T follicular helper cell (primary cell): Measurements from ENCODE around the gene C19orf73.
A peak's percentile ranks its signal among the peaks of the same experiment; 100 is the strongest.

ENCODE experiments used
- DNase-seq: peaks from one replicate; pipeline ENCODE4 v3.0.0-alpha.2; 2020; ENCODE audit warnings: low read depth
- total RNA-seq, 2 experiments: gene quantifications; one replicate each; lab custom pipeline; 2026; lab: John Stamatoyannopoulos, UW

Gene C19orf73, protein sequence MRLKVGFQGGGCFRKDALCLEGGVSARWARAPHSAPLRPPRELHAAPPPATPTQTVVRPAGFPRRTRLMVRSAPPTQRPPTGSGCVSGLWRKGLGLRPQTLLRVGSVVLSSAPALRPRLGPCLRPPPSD
- 0.61 to 0.72 reads per million in 2 experiments for total RNA-seq

DNA sequence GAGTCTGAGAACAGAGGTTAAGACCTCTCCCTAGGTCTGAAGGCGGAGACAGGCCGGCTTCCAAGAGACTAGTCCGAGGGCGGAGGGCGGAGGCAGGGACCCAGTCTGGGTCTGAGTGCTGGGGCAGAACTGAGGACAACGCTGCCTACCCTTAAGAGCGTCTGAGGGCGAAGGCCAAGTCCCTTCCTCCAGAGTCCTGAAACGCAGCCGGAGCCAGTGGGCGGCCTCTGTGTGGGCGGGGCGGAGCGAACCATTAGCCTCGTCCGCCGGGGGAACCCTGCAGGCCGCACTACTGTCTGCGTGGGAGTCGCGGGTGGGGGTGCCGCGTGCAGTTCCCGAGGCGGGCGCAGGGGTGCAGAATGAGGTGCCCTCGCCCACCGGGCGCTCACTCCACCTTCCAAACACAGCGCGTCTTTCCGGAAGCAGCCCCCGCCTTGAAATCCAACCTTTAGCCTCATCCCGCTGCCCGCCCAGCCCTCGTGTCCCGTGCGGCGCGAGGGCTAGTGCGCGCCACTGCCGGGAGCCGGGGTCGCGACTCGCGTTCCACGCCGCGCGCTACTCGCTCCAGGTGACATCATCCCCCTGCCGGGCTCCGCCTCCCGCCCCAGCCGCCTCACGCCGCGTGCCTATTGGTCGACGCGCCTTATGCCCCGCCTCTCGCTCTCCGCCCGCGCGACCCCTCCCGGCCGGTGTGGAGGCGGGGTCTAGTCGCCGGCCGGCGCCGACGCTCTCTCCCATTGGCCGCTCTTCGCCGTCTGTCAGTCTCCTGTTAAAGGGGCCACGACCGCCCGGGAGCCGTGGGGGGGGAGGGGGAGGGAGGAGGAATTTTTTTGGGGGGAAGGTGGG lies at the start of gene C19orf73:
Gene C19orf73 (minus strand): TSS at position 579 of the 846 bp plus-strand sequence. CDS start 121 bp downstream, at position 458.
- DNase-seq, result peak; percentile 93

DNA sequence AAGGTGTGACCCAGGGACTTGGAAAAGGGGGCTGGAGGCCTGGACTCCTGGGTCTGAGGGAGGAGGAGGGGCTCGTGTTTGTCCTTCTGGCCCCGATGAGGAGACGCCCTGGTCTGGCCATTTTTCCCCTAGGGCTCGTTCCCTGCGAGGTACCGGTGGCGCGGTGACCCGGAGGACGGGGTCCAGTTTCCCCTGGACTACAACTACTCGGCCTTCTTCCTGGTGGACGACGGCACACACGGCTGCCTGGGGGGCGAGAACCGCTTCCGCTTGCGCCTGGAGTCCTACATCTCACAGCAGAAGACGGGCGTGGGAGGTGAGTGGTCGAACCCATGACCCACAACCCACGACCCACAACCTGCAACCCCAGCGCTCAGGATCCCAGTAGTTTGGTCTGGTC lies 49.5 kb upstream of the C19orf73 start:
- DNase-seq, result no peak

DNA sequence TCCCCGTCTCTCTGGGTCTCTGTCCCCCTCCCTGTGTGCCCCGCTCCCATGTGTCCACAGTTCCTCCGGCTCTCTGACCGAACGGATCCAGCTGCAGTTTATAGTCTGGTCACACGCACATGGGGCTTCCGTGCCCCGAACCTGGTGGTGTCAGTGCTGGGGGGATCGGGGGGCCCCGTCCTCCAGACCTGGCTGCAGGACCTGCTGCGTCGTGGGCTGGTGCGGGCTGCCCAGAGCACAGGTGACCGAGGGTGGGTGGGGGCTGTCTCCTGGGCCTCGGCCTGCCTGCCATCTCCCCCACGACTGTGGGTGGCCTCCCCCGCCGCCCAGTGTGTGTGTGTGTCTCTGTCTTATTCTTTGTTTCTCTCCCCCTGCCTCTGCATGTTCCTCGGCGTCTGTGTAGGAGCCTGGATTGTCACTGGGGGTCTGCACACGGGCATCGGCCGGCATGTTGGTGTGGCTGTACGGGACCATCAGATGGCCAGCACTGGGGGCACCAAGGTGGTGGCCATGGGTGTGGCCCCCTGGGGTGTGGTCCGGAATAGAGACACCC lies 49.0 kb upstream of the C19orf73 start:
- no peak for DNase-seq

DNA sequence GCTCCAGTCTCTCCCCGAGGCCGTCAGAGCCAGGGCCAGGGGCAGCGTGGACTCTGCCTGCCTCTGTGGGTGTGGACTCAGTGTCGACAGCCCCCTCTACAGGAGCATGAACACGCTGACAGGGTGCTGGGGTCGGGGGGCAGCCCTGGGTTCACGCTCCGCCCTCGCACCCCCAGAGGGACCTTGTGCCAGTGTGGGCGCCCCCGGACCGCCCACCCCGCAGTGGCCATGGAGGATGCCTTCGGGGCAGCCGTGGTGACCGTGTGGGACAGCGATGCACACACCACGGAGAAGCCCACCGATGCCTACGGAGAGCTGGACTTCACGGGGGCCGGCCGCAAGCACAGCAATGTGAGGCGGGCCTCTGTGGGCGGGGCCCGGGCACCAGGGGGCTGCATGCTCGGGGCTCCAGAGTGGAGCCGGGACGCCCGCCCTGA lies 46.9 kb upstream of the C19orf73 start:
- no peak for DNase-seq

DNA sequence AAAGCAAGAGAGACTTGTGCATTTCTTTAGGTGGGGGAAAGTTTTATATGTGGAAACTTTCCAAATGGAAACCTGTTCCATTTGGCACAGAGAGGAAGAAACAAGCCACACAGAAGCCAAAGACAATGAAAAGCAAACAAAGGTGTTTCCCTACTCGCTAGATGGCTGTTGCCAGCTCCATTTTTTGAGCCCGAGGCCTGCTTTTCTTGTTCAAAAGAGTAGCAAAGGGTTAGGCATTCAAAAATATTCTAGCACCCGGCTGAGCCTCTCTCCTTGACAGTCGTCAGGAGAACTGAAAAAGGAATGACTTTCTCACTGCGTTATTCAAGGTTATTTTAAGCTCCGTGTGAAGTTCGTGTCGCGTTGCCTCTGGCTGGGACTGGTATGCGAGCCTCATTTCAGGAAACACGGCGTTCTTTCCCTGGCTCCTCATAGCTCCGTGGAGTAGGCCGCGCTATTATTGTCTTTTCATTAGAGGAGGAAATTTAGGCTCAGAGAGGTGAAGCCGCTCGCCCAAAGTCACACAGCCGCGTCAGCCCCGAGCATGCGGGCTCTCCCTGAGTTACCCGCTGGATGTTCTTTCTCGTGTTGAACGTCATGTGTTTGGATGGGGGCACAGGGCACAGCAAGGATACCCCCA lies 46.3 kb upstream of the C19orf73 start:
- DNase-seq, result no peak

DNA sequence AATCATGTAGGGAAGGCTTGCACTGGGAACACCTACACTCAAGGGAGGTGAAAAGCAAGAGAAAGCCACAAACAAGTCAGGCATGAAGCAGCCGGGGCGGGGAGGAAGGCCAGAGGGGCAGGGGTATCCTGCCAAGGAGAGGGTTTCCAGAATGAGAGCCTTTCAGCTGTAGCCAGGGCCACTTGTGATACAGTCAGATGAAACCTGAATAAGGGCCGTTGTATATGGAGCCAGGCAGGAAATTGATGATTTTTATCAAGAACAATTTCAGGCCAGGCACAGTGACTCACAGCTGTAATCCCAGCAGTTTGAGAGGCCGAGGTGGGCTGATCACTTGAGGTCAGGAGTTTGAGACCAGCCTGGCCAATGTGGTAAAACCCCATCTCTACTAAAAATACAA lies 43.0 kb upstream of the C19orf73 start:
- no peak for DNase-seq

DNA sequence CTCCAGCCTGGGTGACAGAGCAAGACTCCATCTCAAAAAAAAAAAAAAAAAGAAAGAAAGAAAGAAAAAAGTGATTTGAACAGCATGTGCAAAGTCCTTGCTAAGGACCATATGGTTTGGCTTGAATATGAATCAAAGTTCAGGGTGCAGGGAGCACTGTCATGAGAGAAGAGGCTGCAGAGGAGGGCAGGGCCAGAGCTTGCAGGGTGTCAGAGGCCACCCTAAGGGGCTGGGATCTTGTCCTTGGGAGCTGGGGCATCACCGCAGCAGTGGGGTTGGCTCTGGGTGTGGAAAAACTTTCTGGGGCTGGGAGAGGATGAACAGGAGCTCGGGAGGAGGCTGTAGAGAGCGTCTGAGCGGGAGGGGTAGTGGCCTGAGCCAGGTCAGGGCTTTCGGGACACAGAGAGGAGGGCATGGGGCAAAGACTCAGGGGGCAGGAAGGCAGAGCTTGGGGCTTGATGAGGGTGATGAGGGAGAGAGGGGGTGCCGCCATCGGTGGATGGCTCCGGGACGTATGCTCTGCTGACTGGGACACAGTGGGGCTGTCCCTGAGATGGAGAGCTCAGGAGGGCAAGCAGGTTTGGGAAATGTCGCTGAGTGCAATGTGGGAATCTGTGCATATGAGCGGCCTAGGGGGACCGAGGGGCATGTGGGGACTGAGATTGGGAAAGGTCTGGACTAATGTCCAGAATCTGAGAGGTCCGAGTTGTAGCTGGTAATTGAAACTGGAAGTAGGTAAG lies 41.7 kb upstream of the C19orf73 start:
- DNase-seq, result no peak

DNA sequence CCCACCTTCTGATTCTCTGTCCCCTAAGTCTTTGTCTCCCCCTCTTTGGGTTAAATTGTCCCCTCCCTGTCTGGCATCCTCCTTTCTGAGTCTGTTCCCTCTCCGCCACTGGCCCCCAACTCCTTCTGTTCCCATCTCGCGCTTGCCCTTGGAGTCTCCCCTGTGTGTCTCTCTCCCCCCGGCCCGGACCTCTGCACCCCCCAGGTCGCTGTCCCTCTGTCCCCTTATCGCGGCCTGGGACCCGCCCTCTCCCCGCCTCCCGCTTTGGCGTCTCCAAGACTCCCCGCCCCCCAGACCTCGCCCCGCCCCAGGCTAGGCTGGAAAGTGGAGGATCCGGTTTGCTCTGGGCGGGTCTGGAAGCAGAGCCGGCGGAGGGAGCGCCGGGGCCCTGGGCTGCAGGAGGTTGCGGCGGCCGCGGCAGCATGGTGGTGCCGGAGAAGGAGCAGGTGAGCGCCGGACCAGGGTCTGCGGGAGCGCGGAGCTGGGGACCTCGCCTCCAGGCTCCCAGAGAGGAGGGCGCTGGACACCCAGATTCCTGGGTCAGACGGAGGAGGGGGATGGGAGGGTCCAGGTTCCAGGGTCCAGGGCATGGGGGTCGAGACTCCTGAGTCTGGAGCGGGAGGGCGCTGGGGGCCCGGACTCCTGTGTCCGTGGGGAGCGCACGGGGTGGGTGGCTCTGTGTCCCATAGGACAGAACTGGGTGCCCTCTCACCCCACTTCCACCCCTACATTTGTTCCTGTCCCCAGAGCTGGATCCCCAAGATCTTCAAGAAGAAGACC lies 38.7 kb upstream of the C19orf73 start, which contains the start of gene TRPM4:
Gene TRPM4 (plus strand): TSS at position 348 of the 780 bp plus-strand sequence. CDS start 75 bp downstream, at position 423.
- no peak for DNase-seq

DNA sequence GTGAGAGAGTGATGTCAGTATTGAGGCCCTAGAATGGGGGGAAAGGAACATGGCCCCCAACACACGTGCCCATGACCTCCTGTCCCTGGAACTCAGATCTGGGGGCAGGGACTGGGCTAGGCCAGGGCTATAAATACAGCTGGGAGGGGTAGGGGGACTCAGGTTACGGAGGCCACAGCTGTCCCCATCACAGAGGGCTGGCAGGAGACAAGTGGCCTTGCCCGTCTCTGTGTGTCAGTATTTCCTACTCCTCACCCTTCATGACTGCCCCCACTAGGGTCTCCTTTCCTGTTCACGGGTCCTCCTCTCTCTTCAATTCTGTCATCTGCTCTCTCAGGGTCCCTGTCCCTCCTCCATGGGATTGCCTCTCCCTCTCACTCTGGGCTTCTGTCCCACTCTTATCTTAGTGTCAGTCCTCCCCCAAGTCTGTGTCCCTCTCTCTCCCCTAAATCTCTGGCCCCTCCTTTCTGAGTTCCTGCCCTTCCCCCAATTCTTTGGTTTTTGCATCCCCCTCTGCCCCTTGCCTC lies 36.9 kb upstream of the C19orf73 start:
- DNase-seq, result no peak

DNA sequence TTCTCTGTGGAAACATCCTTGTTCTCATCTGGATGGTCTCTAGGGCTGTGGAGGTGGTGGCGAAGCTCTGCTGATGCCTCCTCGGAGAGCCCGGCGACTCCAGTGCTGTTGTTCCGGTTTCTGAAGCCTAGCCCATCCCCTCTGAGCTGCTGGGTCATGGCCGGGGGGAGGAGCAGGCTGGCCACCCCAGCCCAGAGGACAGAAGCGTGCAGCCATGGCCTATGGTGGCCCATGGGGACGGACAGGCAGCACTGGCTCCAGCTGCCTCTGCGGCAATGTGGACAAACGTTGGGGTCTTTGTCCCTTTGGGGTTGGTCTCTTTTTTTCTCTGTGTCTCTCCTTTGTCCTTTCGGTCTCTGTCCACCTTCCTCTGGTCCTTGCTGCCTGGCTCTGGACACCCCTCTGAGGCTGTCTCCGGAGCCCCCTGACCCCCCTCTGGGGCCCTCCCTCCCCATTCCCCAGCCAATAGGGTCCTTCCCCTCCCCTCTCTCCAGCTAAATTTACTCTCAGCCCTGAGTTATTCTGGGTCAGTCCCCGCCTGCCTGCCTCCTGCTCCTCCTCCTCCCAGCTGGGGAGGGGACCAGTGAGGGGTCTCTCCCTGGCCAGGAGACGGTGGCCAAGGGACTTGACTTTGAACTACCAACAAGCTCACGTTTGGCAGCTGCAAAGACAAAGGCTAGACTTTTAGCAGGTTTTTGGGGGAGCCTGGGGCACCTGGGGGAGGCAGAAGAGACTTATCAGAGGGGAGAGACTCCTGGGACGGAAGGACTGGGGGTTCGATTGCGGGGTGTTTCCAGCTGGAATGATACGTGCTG lies 36.3 kb upstream of the C19orf73 start, which contains the start of gene HRC:
Gene HRC (minus strand): TSS at position 392 of the 815 bp plus-strand sequence. CDS start 159 bp downstream, at position 233.
- no peak for DNase-seq

DNA sequence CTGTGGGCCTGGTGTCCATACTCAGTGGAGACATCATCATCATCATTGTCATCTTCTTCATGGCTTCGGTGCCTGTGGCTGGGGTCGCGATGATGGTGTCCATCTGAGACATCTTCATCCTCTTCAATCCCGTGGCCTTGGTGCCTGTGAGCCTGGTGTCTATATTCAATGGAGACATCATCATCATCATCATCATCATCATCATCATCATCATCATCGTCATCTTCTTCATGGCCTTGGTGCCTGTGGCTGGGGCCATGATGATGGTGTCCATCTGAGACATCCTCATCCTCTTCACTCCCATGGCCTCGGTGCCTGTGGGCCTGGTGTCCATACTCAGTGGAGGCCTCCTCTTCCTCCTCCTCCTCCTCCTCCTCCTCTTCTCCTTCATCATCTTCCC lies 35.3 kb upstream of the C19orf73 start:
- no peak for DNase-seq

DNA sequence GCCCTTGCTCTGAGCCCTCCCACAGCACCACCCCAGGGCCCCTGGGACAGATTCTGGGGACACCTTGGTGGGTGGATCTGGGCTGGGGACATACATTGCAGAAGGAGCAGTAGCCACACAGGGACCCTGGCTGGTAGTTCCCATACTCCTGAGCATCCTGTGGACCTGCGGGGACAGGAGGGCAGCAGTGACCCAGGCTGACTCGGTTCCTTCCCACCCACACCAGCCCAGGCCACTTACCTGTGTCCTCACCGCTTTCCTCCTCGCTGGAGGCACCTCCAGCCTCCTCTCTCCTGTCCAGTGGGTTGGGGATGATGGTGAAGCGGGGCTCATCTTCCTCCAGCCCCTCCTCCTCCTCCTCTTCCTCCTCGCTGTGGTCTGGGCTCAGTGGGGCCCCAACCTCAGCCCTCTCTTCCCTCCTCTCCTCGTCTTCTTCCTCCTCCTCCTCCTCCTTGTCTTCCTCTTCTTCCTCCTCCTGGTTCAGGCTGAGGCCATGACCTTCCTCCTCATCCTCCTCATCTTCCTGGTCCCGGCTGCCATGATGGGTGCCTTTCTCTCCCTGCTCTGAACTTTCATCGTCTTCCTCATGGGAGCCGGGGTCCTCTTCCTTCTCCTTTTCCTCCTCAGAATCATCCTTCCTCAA lies 34.3 kb upstream of the C19orf73 start:
- no peak for DNase-seq

DNA sequence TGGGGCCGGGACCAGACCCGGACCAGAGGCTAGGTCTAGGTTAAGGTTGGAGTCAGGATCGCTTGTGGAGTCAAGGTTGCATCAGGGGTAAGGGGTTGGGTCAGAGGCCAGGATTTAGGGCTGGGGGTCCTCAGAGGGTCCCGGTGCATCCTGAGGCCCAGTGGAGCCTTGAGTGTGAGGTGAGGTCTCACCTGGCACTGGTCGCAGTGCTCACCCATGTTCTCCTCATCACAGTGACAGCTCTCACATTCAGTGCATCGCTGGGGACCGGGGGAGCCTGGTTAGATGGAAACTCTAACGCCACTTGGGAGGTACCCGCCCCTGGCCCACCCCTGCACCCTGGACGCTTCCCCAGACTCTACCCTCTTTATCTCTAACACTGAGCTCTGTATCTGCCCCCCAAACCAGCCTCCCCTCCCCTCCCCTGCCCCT lies 33.2 kb upstream of the C19orf73 start:
- no peak for DNase-seq

DNA sequence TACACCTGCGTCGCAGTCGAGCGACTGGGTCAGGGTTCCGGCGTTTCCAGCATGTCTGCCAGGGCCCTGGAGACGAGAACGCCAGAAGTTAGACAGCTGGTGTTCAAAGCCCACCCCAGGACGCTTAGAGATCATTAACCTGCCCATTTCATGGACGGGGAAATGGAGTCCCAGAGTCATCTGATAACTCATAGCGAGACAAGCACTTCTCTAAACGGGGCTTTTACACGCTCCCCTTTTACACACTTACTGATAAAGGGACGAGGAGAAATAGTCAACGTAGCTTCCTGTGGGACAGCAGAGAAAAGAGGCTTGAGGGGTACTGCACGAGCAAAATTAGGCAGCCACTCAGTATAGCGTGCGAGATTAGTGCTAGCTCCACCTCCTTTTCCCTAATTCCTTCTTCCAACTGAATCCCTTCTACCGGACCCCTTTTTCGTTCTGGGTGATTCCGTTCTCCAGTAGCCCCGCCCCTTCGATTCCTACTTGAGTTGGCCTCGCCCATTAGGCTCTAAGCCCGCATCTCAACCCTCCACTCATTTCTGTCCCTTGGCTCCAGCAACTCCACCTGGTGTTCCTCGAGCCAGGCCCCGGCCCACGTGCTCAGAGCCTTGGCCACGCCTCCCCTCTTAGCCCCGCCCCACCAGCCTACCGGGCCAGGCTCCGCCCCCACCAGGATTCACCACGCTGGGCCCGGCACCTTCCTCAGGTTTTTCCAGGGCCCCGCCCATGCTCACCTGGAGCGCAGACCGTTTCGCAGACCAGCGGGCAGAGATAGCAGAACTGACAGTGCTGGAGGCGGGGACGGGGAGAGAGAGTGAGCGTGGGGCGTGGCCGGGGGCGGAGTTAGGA lies 32.5 kb upstream of the C19orf73 start:
- no peak for DNase-seq

DNA sequence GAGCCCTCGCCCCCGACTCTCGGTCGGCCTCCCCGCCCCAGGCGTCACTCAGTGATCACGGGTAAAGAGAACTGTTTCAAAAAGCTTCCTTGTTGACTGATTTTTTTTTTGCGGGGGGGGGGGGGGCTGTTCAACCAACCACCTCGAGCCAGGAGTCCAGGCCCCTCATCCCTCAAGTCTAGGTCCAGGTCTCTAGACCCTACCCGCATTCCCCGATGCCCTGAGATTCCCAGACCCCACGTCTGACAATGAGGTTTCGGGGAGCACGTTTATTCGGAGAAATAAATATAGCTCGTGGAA lies 32.0 kb upstream of the C19orf73 start:
- DNase-seq, result no peak

DNA sequence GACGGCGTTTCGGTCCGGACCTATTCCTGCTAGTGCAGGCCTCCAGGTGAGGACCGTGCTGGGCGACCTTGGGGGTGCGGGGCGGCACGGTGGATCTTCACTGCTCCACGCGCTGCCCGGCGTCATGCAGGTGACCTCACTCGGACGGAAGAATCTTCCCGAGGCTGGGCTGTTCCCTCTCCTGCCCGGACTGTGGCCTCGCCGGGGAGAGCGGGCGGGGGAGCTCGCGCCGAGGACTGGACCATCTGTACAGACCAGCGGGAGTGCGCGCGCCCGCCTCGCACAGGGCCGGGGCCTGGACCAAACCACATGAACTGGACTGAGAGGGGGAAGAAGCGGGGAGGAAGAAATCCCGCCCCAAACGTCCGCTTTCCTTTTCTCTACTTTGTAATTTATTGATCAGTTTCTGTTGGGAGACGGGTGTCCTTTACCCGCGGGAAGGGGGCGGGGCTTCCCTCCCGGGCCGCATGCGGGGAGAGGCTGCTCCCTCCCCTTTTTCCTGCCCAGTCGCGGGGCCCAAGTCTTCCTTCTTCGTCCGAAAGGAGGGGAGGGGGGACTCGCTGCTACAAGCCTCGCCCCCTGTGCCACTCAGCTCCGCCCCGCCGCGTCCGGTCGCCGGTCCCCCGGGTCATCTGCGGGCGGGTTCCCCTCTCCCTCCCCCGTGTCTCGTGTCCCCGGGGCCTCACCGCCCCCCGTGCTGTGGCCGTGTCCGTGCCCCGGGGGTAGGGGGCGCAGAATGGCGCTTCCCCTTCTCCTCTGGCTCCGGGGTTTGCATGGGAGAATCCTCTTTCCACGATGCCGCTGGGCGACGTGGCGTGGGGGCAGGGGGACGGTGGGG lies 31.4 kb upstream of the C19orf73 start:
- DNase-seq, result no peak

DNA sequence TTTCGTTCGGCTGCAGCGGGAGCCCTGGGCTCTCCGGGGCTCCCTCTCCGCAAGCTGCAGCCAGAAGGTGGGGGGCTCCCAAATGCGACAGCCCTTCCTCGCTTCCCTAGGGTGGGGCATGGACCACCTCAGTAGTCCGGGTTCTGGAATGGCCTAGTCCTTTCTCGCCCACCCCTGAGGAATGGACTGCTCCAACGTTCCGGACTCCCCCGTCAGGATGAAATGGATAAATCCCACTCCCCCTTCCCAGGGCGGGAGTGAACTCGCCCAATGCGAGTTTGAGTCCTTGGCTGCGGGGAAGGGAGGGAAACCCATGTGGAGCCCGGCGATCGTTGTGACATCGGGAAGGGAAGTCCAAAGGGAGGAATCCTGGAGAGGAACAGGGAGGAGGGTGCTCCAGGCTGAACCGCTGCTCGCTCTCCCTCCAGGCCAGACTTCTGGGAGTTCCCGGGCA lies 30.7 kb upstream of the C19orf73 start:
- DNase-seq, result no peak
